Pancreas (tissue), 10 donors: Measurements from ENCODE around the gene CCL2. TPM values are rescaled to one million over a fixed set of nuclear protein-coding genes. Genes with fewer than 3 reads are reported as not detected.

Source experiments
- ATAC-seq, 4 donors: fragments of 200-7000 bp; cut with Tn5 transposase; one replicate each; pipeline versions ENCODE4 v1.8.0 to v1.9.1; 2020; ENCODE audit warnings: mild to moderate bottlenecking in 4 of 4, moderate library complexity in 4 of 4
- DNase-seq, 6 donors: peaks; one replicate each; pipeline ENCODE4 v3.0.0-alpha.2; 2020
- FAIRE-seq: peaks from 2 replicates; lab custom pipeline; 2012; peaks lifted over from hg19 to GRCh38; lab: Jason Lieb, UNC
- H3K27ac ChIP-seq, 4 donors: fragments of 200-600 bp; sonication (generic); 1 replicate in 3 of 4; 2 replicates in 1 of 4; pipeline versions ENCODE4 v1.5.0 to v1.8.0; 2020
- H3K27me3 ChIP-seq, 4 donors: fragments of 200-600 bp; one replicate each; pipeline ENCODE4 v1.8.0; 2021
- H3K36me3 ChIP-seq, 3 donors: fragments of 200-600 bp; sonication (generic) in 1 of 3; one replicate each; pipeline versions ENCODE4 v1.5.0 to v1.8.0; 2020 to 2021
- H3K4me1 ChIP-seq, 3 donors: fragments of 200-600 bp; one replicate each; pipeline ENCODE4 v1.8.0; 2021
- H3K4me3 ChIP-seq, 4 donors: fragments of 200-600 bp; sonication (generic) in 2 of 4; one replicate each; pipeline versions ENCODE4 v1.5.0 to v1.8.0; 2020 to 2021
- H3K9me3 ChIP-seq, 4 donors: fragments of 200-600 bp; one replicate each; pipeline ENCODE4 v1.8.0; 2021
- WGBS, 2 donors: extraction: QIAGEN DNeasy Blood & Tissue Kit; methylation state at CpG; one replicate each; pipeline ENCODE4 v1.1.7; 2013; 5-methylcytosine and 5-hydroxymethylcytosine counted together
- intact Hi-C, 3 donors: fragments of 100-400 bp; cut with DNase I; formaldehyde crosslinking; loops; one replicate each; pipeline versions ENCODE4 v1.11.1 to v1.14.2; 2022
- polyA plus RNA-seq, 2 donors: library from polyadenylated mRNA; stranded (reverse); fragments of 200-250 nt; gene quantifications; one replicate each; pipeline ENCODE4 v1.2.3, GENCODE V29; 2013
- total RNA-seq, 6 donors: library from RNA; stranded (reverse); fragmentation: NEBNext Ultra II Directional in 4 of 6; extraction: Animal tissue kit (Norgen Biotek cat#: 25700) in 4 of 6; gene quantifications; one replicate each; pipeline versions ENCODE4 v1.2.1 to v1.2.4, GENCODE V29; 2021 to 2023
- TF ChIP-seq, protein P1 (sequence below), 4 donors: fragments of 200-600 bp; sonication (generic) in 3 of 4; IDR thresholded peaks; one replicate each; pipeline versions ENCODE4 v1.5.0 to v1.8.0; 2021; ENCODE audit warnings: antibody characterized with exemption in 4 of 4
- donor health status: healthy with polysubstance abuse.
- donor health status: DM: no; HTN: no; CAD: no; lungs with moderate emphysema.
- donor health status: DM: no; HTN: no; CAD: no.
- donor health status: control.
- donor health status: control.
- donor health status: Bipolar disorder and iron deficiency.
- donor health status: DM: yes; HTN: yes; CAD: no.
- donor health status: DM: no; HTN: no; CAD: no.
- donor health status: DM: no; HTN: no; CAD: no.
- donor health status: DM: yes; HTN: yes; CAD: no.

Gene CCL2
- total and polyA plus RNA-seq, 8 donors: 5.6 to 293 (median 75.5) TPM

DNA sequence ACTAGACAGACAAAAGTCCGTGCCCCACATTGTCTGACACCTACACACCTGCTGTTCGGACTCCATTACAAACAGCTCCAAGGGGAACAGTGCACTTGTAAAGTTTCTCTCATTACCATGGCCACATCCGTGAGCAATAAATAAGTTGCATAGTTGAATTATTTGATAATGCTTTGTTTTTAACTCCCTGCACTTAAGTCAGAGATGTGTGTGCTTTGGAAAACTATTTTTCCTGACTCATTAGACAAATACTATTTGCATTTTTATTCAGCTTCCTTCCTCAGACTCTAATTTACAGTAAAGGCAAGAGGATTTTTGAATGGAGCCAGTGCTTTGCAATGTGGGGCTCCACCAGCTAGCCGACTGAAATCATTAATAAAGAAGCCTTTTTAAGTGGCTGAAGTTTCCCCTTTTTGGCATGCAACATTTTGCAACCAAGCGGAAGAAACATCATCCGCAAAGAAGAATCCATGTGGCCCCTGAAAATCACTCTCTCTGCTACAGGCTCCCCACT lies 6.5 kb upstream of the CCL2 start:
- ATAC-seq (peak in 3 of 4 donors; percentile 16 to 38 (median 17)), FAIRE-seq (no peak), DNase-seq (no peak)
- WGBS, 2 donors: 48 to 62% methylated on average over 6 of the region's 6 CpGs
- TF ChIP-seq, protein P1, sequence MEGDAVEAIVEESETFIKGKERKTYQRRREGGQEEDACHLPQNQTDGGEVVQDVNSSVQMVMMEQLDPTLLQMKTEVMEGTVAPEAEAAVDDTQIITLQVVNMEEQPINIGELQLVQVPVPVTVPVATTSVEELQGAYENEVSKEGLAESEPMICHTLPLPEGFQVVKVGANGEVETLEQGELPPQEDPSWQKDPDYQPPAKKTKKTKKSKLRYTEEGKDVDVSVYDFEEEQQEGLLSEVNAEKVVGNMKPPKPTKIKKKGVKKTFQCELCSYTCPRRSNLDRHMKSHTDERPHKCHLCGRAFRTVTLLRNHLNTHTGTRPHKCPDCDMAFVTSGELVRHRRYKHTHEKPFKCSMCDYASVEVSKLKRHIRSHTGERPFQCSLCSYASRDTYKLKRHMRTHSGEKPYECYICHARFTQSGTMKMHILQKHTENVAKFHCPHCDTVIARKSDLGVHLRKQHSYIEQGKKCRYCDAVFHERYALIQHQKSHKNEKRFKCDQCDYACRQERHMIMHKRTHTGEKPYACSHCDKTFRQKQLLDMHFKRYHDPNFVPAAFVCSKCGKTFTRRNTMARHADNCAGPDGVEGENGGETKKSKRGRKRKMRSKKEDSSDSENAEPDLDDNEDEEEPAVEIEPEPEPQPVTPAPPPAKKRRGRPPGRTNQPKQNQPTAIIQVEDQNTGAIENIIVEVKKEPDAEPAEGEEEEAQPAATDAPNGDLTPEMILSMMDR (IDR thresholded peaks at IDR 0.05): no peak
- no peak overlapping the region for H3K4me3 ChIP-seq
- no peaks in the 10 kb centered on the region for H3K36me3 ChIP-seq
- H3K27ac ChIP-seq: peak overlapping the region in 2 of 4 donors; percentile 27 to 74
- H3K4me1 ChIP-seq: peaks cover 0 to 44% (median 9%) of the 10 kb centered on the region in 3 donors
- H3K9me3 ChIP-seq: no peaks in the 10 kb centered on the region
- no peaks in the 10 kb centered on the region for H3K27me3 ChIP-seq
- intact Hi-C loops: no loop called here

- TF ChIP-seq, protein P1 (IDR thresholded peaks at IDR 0.05): no peak
- no peak overlapping the region for H3K4me3 ChIP-seq
- no peaks in the 10 kb centered on the region for H3K27me3 ChIP-seq
- no peaks in the 10 kb centered on the region for H3K9me3 ChIP-seq
- no peaks in the 10 kb centered on the region for H3K36me3 ChIP-seq
- peaks cover 0 to 47% (median 12%) of the 10 kb centered on the region in 3 donors for H3K4me1 ChIP-seq
- 14 to 16% methylated on average over 1 of the region's 1 CpG for WGBS, 2 donors
- no peak for FAIRE-seq
- H3K27ac ChIP-seq: peak overlapping the region in 2 of 4 donors; percentile 27 to 74
- ATAC-seq: no peak
- intact Hi-C loops: no loop called here
- no peak for DNase-seq
Measured at GRCh38 chr17:34249061-34249460, 6.0 kb upstream of the CCL2 start.

- intact Hi-C loops: no loop called here
- FAIRE-seq: no peak
- H3K4me1 ChIP-seq: peaks cover 0 to 51% (median 12%) of the 10 kb centered on the region in 3 donors
- no peak overlapping the region for H3K4me3 ChIP-seq
- no peaks in the 10 kb centered on the region for H3K9me3 ChIP-seq
- TF ChIP-seq, protein P1 (IDR thresholded peaks at IDR 0.05): no peak
- no peaks in the 10 kb centered on the region for H3K27me3 ChIP-seq
- H3K36me3 ChIP-seq: no peaks in the 10 kb centered on the region
- peak overlapping the region in 2 of 4 donors; percentile 27 to 74 for H3K27ac ChIP-seq
- WGBS, 2 donors: 61 to 62% methylated on average over 1 of the region's 1 CpG
- ATAC-seq: peak in 2 of 4 donors; percentile 13 to 22
- DNase-seq: peak in 1 of 6 donors; percentile 34
Measured at GRCh38 chr17:34249478-34249877, 5.6 kb upstream of the CCL2 start.

DNA sequence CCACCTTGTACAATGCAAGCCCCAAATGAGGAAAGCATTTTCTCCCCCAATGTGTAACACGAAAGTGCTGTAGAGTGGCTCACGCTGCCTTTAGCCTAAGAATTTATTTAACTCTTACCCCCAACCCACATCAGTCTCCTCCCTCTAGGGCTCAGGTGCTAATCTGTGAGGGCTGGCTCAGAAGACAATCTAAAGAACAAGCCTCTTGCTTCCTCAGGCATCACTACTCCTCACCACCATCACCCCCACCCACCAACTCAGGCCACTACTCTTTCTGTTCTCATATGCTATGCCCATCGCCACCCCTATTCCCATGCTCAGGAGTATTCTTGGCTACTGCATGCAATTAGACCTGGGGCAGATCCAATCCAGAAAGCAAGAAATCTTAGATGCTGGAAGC lies 3.9 kb upstream of the CCL2 start:
- no peak for FAIRE-seq

DNA sequence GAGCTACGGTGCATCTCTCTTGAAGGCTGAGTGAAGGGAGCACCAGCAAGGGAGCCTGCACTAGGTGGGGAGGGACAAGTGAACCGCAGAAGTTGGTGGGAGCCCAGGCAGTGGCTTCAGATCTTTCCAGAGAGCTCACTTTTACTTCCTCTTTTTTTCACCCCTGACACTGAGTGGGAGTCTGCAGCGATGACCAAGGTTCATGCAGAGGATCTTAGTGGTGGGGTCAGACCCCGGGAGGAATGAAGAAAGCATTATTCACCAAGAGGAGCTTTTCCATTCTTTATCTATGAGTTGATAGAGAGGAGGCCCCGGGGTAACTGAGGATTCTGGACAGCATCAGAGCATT lies 3.0 kb upstream of the CCL2 start:
- no peak overlapping the region for H3K4me3 ChIP-seq
- ATAC-seq: peak in 3 of 4 donors; percentile 15 to 34 (median 24)
- DNase-seq: peak in 1 of 6 donors; percentile 36
- no peaks in the 10 kb centered on the region for H3K36me3 ChIP-seq
- H3K9me3 ChIP-seq: no peaks in the 10 kb centered on the region
- H3K27ac ChIP-seq: peak overlapping the region; percentile 46 to 75 (median 69)
- 36 to 43% methylated on average over 5 of the region's 5 CpGs for WGBS, 2 donors
- no peaks in the 10 kb centered on the region for H3K27me3 ChIP-seq
- intact Hi-C loops: no loop called here
- TF ChIP-seq, protein P1 (IDR thresholded peaks at IDR 0.05): no peak
- H3K4me1 ChIP-seq: peaks cover 0 to 54% (median 12%) of the 10 kb centered on the region in 3 donors
- no peak for FAIRE-seq

More for the DNA sequence above, 3.9 kb upstream of the CCL2 start:
- DNase-seq (no peak), ATAC-seq (no peak)
- H3K9me3 ChIP-seq: no peaks in the 10 kb centered on the region
- peak overlapping the region in 2 of 4 donors; percentile 68 to 75 for H3K27ac ChIP-seq
- H3K36me3 ChIP-seq: no peaks in the 10 kb centered on the region
- H3K27me3 ChIP-seq: no peaks in the 10 kb centered on the region
- peaks cover 0 to 54% (median 12%) of the 10 kb centered on the region in 3 donors for H3K4me1 ChIP-seq
- intact Hi-C loops: no loop called here
- WGBS, 2 donors: 62 to 66% methylated on average over 3 of the region's 3 CpGs
- TF ChIP-seq, protein P1 (IDR thresholded peaks at IDR 0.05): no peak
- no peak overlapping the region for H3K4me3 ChIP-seq
